Measurements from ENCODE around the gene KRTAP10-10. TPM values are rescaled to one million over a fixed set of nuclear protein-coding genes. Genes with fewer than 3 reads are reported as not detected.

KRTAP10-10 gene
- total and polyA plus RNA-seq, 2 donors (not counting 1 experiment from before 2014, with no cell fraction given) = not detected

DNA sequence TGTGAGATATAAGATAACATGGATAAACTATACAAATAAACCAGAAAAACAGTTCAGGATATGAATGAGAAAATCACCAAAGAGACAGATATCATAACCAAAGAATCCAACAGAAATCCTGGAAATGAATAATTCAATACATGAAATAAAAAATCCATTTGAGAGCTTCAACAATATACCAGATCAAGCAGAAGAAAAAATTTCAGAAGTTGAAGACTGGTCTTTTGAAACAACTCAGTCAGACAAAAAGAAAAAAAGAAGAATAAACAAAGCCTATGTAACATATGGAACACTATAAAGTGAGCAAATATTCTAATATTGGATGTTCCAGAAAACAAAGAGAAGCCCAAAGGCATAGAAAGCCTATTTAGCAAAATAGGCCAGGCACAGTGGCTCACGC lies 34.8 kb downstream of the KRTAP10-10 start:
- intact Hi-C loops (cut with micrococcal nuclease) = no loop called here
- ChIA-PET POLR2A (no interaction called here), CTCF (no interaction called here)
- TF ChIP-seq, protein P1, sequence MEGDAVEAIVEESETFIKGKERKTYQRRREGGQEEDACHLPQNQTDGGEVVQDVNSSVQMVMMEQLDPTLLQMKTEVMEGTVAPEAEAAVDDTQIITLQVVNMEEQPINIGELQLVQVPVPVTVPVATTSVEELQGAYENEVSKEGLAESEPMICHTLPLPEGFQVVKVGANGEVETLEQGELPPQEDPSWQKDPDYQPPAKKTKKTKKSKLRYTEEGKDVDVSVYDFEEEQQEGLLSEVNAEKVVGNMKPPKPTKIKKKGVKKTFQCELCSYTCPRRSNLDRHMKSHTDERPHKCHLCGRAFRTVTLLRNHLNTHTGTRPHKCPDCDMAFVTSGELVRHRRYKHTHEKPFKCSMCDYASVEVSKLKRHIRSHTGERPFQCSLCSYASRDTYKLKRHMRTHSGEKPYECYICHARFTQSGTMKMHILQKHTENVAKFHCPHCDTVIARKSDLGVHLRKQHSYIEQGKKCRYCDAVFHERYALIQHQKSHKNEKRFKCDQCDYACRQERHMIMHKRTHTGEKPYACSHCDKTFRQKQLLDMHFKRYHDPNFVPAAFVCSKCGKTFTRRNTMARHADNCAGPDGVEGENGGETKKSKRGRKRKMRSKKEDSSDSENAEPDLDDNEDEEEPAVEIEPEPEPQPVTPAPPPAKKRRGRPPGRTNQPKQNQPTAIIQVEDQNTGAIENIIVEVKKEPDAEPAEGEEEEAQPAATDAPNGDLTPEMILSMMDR (IDR thresholded peaks at IDR 0.05) = no peak
- no peak for TF ChIP-seq EZH2 (IDR thresholded peaks at IDR 0.05; ENCODE audit: borderline replicate concordance, insufficient read depth, low read depth, low read length, poor library complexity, severe bottlenecking)
- no peak overlapping the region for H3K9ac ChIP-seq (ENCODE audit: low read length)
- H3K27ac Mint-ChIP-seq = no peak overlapping the region
- H3K9me3 Mint-ChIP-seq (ENCODE audit: insufficient read depth) = peaks cover 9% of the 10 kb centered on the region
- no CpG with 5 or more reads among the region's 1 CpG for WGBS (ENCODE audit: insufficient coverage)
- no peaks in the 10 kb centered on the region for H3K36me3 ChIP-seq (replicated peaks in 1 of 2; ENCODE audit: control extremely low read depth in 1 of 2, control insufficient read depth in 1 of 2, extremely low read depth in 1 of 2, insufficient read depth in 2 of 2, low read length in 1 of 2)
- H2AFZ ChIP-seq (ENCODE audit: insufficient read depth, low read depth, low read length, poor library complexity, severe bottlenecking) = no peak overlapping the region
- H3K4me1 Mint-ChIP-seq = no peaks in the 10 kb centered on the region
- H3K4me2 ChIP-seq (replicated peaks; ENCODE audit: low read depth, low read length, poor library complexity, severe bottlenecking) = no peak overlapping the region
- peaks cover 32% of the 10 kb centered on the region for H3K27me3 Mint-ChIP-seq
- H4K20me1 ChIP-seq (ENCODE audit: control insufficient read depth, insufficient read depth, low read length, poor library complexity, severe bottlenecking) = no peaks in the 10 kb centered on the region
- no peak overlapping the region for H3K4me3 Mint-ChIP-seq
- no peak overlapping the region for H3K4me3 ChIP-seq (ENCODE audit: control extremely low read depth in 1 of 5, extremely low read depth in 1 of 5, insufficient read depth in 1 of 5, low read depth in 2 of 5, low read length in 4 of 5)
- no peak for ATAC-seq (ENCODE audit: low read depth)
- no peak overlapping the region for H3K27ac ChIP-seq (ENCODE audit: low read length in 2 of 2)
- no peak for DNase-seq
- no peaks in the 10 kb centered on the region for H3K4me1 ChIP-seq (ENCODE audit: control insufficient read depth in 2 of 2, insufficient read depth in 2 of 2, low read length in 2 of 2)
- H3K27me3 ChIP-seq (replicated peaks in 1 of 4; ENCODE audit: control extremely low read depth in 1 of 4, control insufficient read depth in 3 of 4, insufficient read depth in 4 of 4, low read length in 3 of 4) = peaks cover 0 to 19% (median 0%) of the 10 kb centered on the region in 4 experiments
- H3K79me2 ChIP-seq (ENCODE audit: control insufficient read depth, insufficient read depth, low read length) = no peaks in the 10 kb centered on the region
- H3K9me3 ChIP-seq (ENCODE audit: control extremely low read depth in 1 of 3, control insufficient read depth in 2 of 3, insufficient read depth in 1 of 3, low read length in 2 of 3) = peaks cover 1 to 33% (median 20%) of the 10 kb centered on the region in 3 donors

DNA sequence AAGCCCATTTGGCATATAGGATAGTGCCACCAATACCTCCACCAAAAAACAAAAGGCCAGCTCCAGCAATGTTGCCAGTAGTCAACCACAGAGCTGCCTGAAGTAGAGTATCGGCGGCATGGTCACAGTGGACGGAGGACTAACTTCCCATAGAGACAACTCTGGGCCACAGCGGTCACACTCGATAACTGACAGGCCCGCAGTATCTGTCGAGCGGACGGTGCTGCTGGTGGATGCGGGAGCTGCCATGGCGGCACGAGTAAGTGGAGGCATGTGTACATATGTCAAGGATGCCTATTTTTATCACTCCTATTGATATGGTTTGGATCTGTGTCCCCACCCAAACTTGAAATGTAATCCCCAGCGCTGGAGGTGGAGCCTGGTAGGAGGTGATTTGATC lies 40.7 kb downstream of the KRTAP10-10 start:
- Histone ChIP-seq H3K9ac (ENCODE audit: low read length) (no peak overlapping the region), H3K4me1 (ENCODE audit: control insufficient read depth in 2 of 2, insufficient read depth in 2 of 2, low read length in 2 of 2) (no peaks in the 10 kb centered on the region), H3K36me3 (replicated peaks in 1 of 2; ENCODE audit: control extremely low read depth in 1 of 2, control insufficient read depth in 1 of 2, extremely low read depth in 1 of 2, insufficient read depth in 2 of 2, low read length in 1 of 2) (no peaks in the 10 kb centered on the region), H3K4me3 (ENCODE audit: control extremely low read depth in 1 of 5, extremely low read depth in 1 of 5, insufficient read depth in 1 of 5, low read depth in 2 of 5, low read length in 4 of 5) (no peak overlapping the region), H2AFZ (ENCODE audit: insufficient read depth, low read depth, low read length, poor library complexity, severe bottlenecking) (no peak overlapping the region), H4K20me1 (ENCODE audit: control insufficient read depth, insufficient read depth, low read length, poor library complexity, severe bottlenecking) (no peaks in the 10 kb centered on the region), H3K4me2 (replicated peaks; ENCODE audit: low read depth, low read length, poor library complexity, severe bottlenecking) (no peak overlapping the region), H3K79me2 (ENCODE audit: control insufficient read depth, insufficient read depth, low read length) (no peaks in the 10 kb centered on the region), H3K9me3 (ENCODE audit: control extremely low read depth in 1 of 3, control insufficient read depth in 2 of 3, insufficient read depth in 1 of 3, low read length in 2 of 3) (peaks cover 1 to 4% (median 4%) of the 10 kb centered on the region in 3 donors), H3K27me3 (replicated peaks in 1 of 4; ENCODE audit: control extremely low read depth in 1 of 4, control insufficient read depth in 3 of 4, insufficient read depth in 4 of 4, low read length in 3 of 4) (peaks cover 0 to 8% (median 1%) of the 10 kb centered on the region in 4 experiments), H3K27ac (ENCODE audit: low read length in 2 of 2) (no peak overlapping the region)
- 97% methylated on average over 6 of the region's 13 CpGs for WGBS (ENCODE audit: insufficient coverage)
- ChIA-PET CTCF (no interaction called here), POLR2A (no interaction called here)
- H3K4me1 Mint-ChIP-seq = no peaks in the 10 kb centered on the region
- peaks cover 4% of the 10 kb centered on the region for H3K9me3 Mint-ChIP-seq (ENCODE audit: insufficient read depth)
- H3K27me3 Mint-ChIP-seq = peaks cover 47% of the 10 kb centered on the region
- intact Hi-C loops (cut with micrococcal nuclease) = no loop called here
- ATAC-seq (ENCODE audit: low read depth) (no peak), DNase-seq (no peak)
- H3K4me3 Mint-ChIP-seq = no peak overlapping the region
- H3K27ac Mint-ChIP-seq = no peak overlapping the region
- TF ChIP-seq, protein P1 (IDR thresholded peaks at IDR 0.05) = no peak
- no peak for TF ChIP-seq EZH2 (IDR thresholded peaks at IDR 0.05; ENCODE audit: borderline replicate concordance, insufficient read depth, low read depth, low read length, poor library complexity, severe bottlenecking)

Measured in B cell (primary cell).